HL-60 (cell line): ENCODE results near the gene CXCR5.

Source experiments
- DNase-seq, 2 experiments: peaks; one replicate each; pipeline ENCODE4 v3.0.0-alpha.2; 2010 to 2020; ENCODE audit warnings: low read depth in 1 of 2, low spot score in 1 of 2
- H3K27ac ChIP-seq: fragments of 250-450 bp; sonication (Bioruptor Pico); replicated peaks from 2 replicates; pipeline ENCODE4 v1.5.1; 2020; ENCODE audit warnings: mild to moderate bottlenecking, moderate library complexity
- H3K27me3 ChIP-seq: fragments of 250-450 bp; sonication (Bioruptor Pico); 2 replicates; pipeline ENCODE4 v1.5.1; 2021; ENCODE audit warnings: mild to moderate bottlenecking, moderate library complexity; ENCODE audit not compliant: insufficient read depth, poor library complexity, severe bottlenecking
- H3K4me3 ChIP-seq: replicated peaks from 2 replicates; pipeline ENCODE4 v1.5.1; 2011; ENCODE audit warnings: mild to moderate bottlenecking, control low read depth, low read length; ENCODE audit not compliant: insufficient read depth
- GABPA ChIP-seq: IDR thresholded peaks from 2 replicates; pipeline ENCODE4 v1.6.1; 2012; ENCODE audit warnings: low read depth
- POLR2AphosphoS5 ChIP-seq: IDR thresholded peaks from 2 replicates; pipeline ENCODE4 v1.6.1; 2012; ENCODE audit warnings: low read depth
- REST ChIP-seq: IDR thresholded peaks from 2 replicates; pipeline ENCODE4 v1.6.1; 2012; ENCODE audit warnings: low read depth; ENCODE audit not compliant: insufficient replicate concordance
- SPI1 ChIP-seq: IDR thresholded peaks from 2 replicates; pipeline ENCODE4 v1.6.1; 2012; ENCODE audit warnings: low read depth, mild to moderate bottlenecking, borderline replicate concordance
- TF ChIP-seq, protein P1 (sequence below): IDR thresholded peaks from one replicate; pipeline ENCODE4 v1.5.1; 2011; ENCODE audit warnings: low read length, control low read depth, inconsistent platforms; ENCODE audit not compliant: insufficient read depth

Gene CXCR5

GRCh38 chr11:118856314-118856713, 27.4 kb upstream of the CXCR5 start:
- H3K4me3 ChIP-seq = no peak overlapping the region
- no peak for TF ChIP-seq REST
- no peaks in the 10 kb centered on the region for H3K27me3 ChIP-seq
- no peak overlapping the region for H3K27ac ChIP-seq
- DNase-seq = peak in 1 of 2 experiments; percentile 36

- TF ChIP-seq GABPA = no peak
- no peak for TF ChIP-seq POLR2AphosphoS5
- TF ChIP-seq REST = no peak
- TF ChIP-seq SPI1 = no peak
- TF ChIP-seq, protein P1, sequence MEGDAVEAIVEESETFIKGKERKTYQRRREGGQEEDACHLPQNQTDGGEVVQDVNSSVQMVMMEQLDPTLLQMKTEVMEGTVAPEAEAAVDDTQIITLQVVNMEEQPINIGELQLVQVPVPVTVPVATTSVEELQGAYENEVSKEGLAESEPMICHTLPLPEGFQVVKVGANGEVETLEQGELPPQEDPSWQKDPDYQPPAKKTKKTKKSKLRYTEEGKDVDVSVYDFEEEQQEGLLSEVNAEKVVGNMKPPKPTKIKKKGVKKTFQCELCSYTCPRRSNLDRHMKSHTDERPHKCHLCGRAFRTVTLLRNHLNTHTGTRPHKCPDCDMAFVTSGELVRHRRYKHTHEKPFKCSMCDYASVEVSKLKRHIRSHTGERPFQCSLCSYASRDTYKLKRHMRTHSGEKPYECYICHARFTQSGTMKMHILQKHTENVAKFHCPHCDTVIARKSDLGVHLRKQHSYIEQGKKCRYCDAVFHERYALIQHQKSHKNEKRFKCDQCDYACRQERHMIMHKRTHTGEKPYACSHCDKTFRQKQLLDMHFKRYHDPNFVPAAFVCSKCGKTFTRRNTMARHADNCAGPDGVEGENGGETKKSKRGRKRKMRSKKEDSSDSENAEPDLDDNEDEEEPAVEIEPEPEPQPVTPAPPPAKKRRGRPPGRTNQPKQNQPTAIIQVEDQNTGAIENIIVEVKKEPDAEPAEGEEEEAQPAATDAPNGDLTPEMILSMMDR = no peak
- Histone ChIP-seq H3K4me3 (no peak overlapping the region), H3K27ac (no peak overlapping the region), H3K27me3 (no peaks in the 10 kb centered on the region)
- DNase-seq = no peak
Measured at GRCh38 chr11:118857385-118857784, 26.3 kb upstream of the CXCR5 start.

- H3K27me3 ChIP-seq = no peaks in the 10 kb centered on the region
- no peak overlapping the region for H3K27ac ChIP-seq
- H3K4me3 ChIP-seq = no peak overlapping the region
- TF ChIP-seq REST (no peak), SPI1 (no peak), POLR2AphosphoS5 (no peak), GABPA (no peak)
- TF ChIP-seq, protein P1 = no peak
- DNase-seq = no peak
Measured at GRCh38 chr11:118859973-118860372, 23.7 kb upstream of the CXCR5 start.

DNA sequence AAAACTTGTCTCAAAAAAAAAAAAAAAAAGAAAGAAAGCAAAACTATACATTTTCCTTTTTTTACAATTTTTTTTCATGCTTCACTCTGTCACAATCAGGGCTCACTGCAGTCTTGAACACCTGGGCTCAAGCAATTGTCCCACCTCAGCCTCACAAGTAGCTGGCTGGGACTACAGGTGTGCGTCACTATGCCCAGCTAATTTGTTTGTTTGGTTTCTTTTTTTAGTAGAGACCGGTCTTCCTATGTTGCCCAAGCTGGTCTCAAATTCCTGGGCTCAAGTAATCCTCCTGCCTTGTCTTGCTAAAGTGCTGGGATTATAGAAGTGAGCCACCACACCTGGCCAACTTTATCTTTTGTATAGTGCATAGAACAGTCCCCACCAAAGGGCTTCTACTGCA, 15.0 kb upstream of the CXCR5 start:
- no peak for TF ChIP-seq GABPA
- TF ChIP-seq, protein P1 = no peak
- TF ChIP-seq POLR2AphosphoS5 = no peak
- TF ChIP-seq REST = no peak
- TF ChIP-seq SPI1 = no peak
- no peak for DNase-seq
- H3K27ac ChIP-seq = no peak overlapping the region
- no peak overlapping the region for H3K4me3 ChIP-seq
- H3K27me3 ChIP-seq = no peaks in the 10 kb centered on the region
